ENCODE results near the gene CCT8.
"Not testable (repeated sequence)": the region's sequence is repeated elsewhere in the genome, so short reads cannot be mapped to it uniquely, and the experiment has no call there.

The CCT8 gene

GRCh38 chr21:29017639-29018237 is 55.7 kb downstream of the CCT8 start:
- DNase-seq, result no peak

- not testable (repeated sequence) for DNase-seq
Measured at GRCh38 chr21:29011236-29011635, 62.2 kb downstream of the CCT8 start.

GRCh38 chr21:29008367-29008766 is 65.1 kb downstream of the CCT8 start:
- DNase-seq, result no peak

GRCh38 chr21:29007810-29008209 is 65.6 kb downstream of the CCT8 start:
- DNase-seq, result no peak

GRCh38 chr21:29007135-29007534 is 66.3 kb downstream of the CCT8 start:
- no peak for DNase-seq
